Astrocyte of the cerebellum (primary cell): Measurements from ENCODE around the gene LTBP2.
A peak's percentile ranks its signal among the peaks of the same experiment; 100 is the strongest.

Source experiments
- DNase-seq: peaks from one replicate; pipeline ENCODE4 v3.0.0-alpha.2; 2011; ENCODE audit warnings: low read depth
- H3K4me3 ChIP-seq: 2 replicates; pipeline ENCODE4 v1.5.1; 2011; ENCODE audit warnings: mild to moderate bottlenecking, low read depth, low read length, moderate library complexity
- in situ Hi-C: cut with HindIII; loops from 2 replicates; pipeline ENCODE4 v1.10.0; 2017; ENCODE audit warnings: low sequenced_read_pairs
- TF ChIP-seq, protein P1 (sequence below): IDR thresholded peaks from 2 replicates; pipeline ENCODE4 v1.5.1; 2012; ENCODE audit warnings: low read length, low read depth, moderate library complexity, mild to moderate bottlenecking; ENCODE audit errors: missing control alignments

The LTBP2 gene

DNA sequence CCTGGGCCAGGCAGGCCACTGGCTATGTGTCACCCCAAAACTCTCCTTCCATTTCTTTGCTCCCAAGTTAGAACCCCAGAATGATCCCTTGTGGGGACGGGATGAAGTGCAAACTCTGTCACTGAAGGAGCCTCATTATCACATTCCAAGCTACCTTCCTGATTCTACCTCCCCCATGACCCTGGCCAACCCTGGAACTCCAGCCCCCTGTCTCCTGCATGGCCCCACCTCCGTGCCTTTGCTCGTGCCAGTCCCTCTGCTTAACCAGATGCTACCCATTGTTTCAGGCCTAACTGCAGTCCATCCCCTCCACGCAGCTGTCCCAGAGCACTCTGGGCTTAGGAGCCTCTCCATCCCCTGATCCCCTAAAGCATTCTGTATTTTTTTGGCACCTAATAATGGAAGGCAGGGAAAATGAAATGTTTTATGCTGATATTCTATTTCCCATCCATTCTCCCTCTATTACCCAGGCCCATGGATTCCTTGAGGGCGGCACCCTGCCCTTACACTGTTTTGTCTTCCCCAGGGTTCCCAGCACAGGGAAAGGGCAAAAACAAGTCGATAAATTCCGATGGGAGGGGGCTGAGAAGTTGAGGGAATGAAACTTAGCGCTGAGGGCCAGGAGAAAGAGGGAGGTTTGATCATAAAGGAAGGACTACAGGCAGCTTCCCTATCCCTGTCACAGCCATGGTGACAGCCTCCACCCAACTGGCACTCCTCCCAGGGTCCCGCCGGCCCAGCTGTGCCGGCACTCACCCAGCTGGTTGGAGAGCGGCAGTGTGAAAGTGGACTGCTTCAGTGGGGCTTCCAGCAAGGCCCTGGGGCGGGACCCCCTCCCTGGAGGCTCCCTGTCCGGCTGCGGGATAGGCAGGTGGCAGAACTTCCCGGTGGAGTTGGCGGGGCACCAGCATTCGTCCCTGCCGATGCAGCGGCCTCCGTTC, 60.3 kb downstream of the LTBP2 start:
- in situ Hi-C loops, result no loop called here
- DNase-seq, result no peak
- TF ChIP-seq, protein P1, sequence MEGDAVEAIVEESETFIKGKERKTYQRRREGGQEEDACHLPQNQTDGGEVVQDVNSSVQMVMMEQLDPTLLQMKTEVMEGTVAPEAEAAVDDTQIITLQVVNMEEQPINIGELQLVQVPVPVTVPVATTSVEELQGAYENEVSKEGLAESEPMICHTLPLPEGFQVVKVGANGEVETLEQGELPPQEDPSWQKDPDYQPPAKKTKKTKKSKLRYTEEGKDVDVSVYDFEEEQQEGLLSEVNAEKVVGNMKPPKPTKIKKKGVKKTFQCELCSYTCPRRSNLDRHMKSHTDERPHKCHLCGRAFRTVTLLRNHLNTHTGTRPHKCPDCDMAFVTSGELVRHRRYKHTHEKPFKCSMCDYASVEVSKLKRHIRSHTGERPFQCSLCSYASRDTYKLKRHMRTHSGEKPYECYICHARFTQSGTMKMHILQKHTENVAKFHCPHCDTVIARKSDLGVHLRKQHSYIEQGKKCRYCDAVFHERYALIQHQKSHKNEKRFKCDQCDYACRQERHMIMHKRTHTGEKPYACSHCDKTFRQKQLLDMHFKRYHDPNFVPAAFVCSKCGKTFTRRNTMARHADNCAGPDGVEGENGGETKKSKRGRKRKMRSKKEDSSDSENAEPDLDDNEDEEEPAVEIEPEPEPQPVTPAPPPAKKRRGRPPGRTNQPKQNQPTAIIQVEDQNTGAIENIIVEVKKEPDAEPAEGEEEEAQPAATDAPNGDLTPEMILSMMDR, result no peak
- H3K4me3 ChIP-seq, result no peak overlapping the region

GRCh38 chr14:74551001-74551400, 61.0 kb downstream of the LTBP2 start:
- TF ChIP-seq, protein P1, result no peak
- in situ Hi-C loops, result no loop called here
- DNase-seq, result no peak
- H3K4me3 ChIP-seq, result no peak overlapping the region

GRCh38 chr14:74550071-74550470, 62.0 kb downstream of the LTBP2 start:
- TF ChIP-seq, protein P1, result no peak
- no peak for DNase-seq
- H3K4me3 ChIP-seq, result no peak overlapping the region
- in situ Hi-C loops, result no loop called here

DNA sequence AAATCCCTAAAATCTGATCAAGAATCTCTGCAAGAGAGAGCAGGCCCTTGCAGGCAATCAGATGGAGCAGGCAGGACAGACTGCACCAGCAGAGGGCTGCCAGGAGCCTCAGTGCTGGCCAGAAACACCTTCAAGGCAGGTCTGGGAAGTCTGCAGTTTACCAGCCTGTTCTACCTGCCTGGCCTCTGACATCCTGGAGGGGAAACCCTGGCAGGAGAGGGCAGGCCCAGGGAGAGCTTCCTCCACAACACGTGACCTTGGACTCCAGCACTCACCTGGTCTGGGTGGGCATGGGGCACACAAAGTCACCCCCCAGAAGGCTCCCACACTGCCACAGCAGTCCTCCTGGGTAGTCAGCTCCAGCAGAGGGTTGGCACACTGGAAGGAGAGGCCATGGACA, 62.4 kb downstream of the LTBP2 start:
- no peak overlapping the region for H3K4me3 ChIP-seq
- DNase-seq, result no peak
- in situ Hi-C loops, result no loop called here
- TF ChIP-seq, protein P1, result peak; percentile 40

DNA sequence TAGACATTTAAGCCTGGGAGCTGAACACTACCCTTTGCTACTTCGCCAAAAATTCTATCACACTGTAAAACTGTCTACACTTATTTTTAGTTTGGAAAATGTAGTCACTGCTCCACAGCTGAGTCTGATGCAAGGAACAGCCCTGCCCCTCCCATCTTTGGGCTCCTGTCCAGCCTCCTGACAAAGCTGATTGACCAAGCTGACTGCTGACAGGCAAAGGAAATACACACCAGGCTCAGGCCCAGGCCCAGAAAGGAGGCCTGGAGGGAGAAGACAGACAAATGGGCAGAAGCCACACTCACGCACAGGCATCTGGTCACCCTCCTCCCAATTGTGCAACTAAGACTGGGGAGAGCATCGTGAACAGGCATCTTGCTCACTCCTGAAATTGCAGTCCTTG, 63.2 kb downstream of the LTBP2 start:
- in situ Hi-C loops, result no loop called here
- DNase-seq, result no peak
- TF ChIP-seq, protein P1, result no peak
- no peak overlapping the region for H3K4me3 ChIP-seq

GRCh38 chr14:74547331-74547927, 64.6 kb downstream of the LTBP2 start:
- in situ Hi-C loops, result no loop called here
- DNase-seq, result no peak
- H3K4me3 ChIP-seq, result no peak overlapping the region
- TF ChIP-seq, protein P1, result no peak
